Osteoblast (primary cell): Measurements from ENCODE around the gene TFDP2. TPM values are rescaled to one million over a fixed set of nuclear protein-coding genes. Genes with fewer than 3 reads are reported as not detected.

Experiments used
- DNase-seq: peaks from one replicate; pipeline ENCODE4 v3.0.0; 2011; ENCODE audit warnings: low spot score, mixed read lengths; ENCODE audit not compliant: insufficient read length; ENCODE audit errors: missing footprints
- H2AFZ ChIP-seq: 2 replicates; pipeline ENCODE4 v1.6.0; 2011; ENCODE audit warnings: mild to moderate bottlenecking, low read length
- H3K27ac ChIP-seq: 2 replicates; pipeline ENCODE4 v1.5.1; 2011; ENCODE audit warnings: mild to moderate bottlenecking, low read depth, low read length, moderate library complexity
- H3K27me3 ChIP-seq: 2 replicates; pipeline ENCODE4 v1.6.0; 2012; ENCODE audit warnings: mild to moderate bottlenecking, control low read depth, inconsistent platforms, low read length, moderate library complexity; ENCODE audit not compliant: insufficient read depth
- H3K36me3 ChIP-seq: 2 replicates; pipeline ENCODE4 v1.5.1; 2011; ENCODE audit warnings: mild to moderate bottlenecking, low read length, control low read depth, moderate library complexity; ENCODE audit not compliant: insufficient read depth
- H3K4me1 ChIP-seq: 2 replicates; pipeline ENCODE4 v1.5.1; 2011; ENCODE audit warnings: mild to moderate bottlenecking, low read length, control low read depth, moderate library complexity; ENCODE audit not compliant: insufficient read depth
- H3K4me2 ChIP-seq: 2 replicates; pipeline ENCODE4 v1.6.0; 2011; ENCODE audit warnings: mild to moderate bottlenecking, low read length; ENCODE audit not compliant: insufficient read depth
- H3K4me3 ChIP-seq: fragments of 200-600 bp; sonication (generic); 3 replicates; pipeline ENCODE4 v1.5.1; 2012; ENCODE audit warnings: mild to moderate bottlenecking, low read length, inconsistent platforms; ENCODE audit not compliant: insufficient read depth
- H3K79me2 ChIP-seq: 2 replicates; pipeline ENCODE4 v1.6.0; 2012; ENCODE audit warnings: mild to moderate bottlenecking, low read length, control low read depth, inconsistent platforms; ENCODE audit not compliant: insufficient read depth
- H3K9me3 ChIP-seq: 2 replicates; pipeline ENCODE4 v1.5.1; 2011; ENCODE audit warnings: low read depth, low read length, control low read depth
- H4K20me1 ChIP-seq: 2 replicates; pipeline ENCODE4 v1.6.0; 2012; ENCODE audit warnings: mild to moderate bottlenecking, low read length, control low read depth; ENCODE audit not compliant: insufficient read depth
- total RNA-seq: library from RNA; depleted of rRNA; stranded (reverse); fragments of >200 nt; gene quantifications from 2 replicates; pipeline ENCODE4 v1.2.3, GENCODE V29; 2012
- TF ChIP-seq, protein P1 (sequence below): IDR thresholded peaks from 2 replicates; pipeline ENCODE4 v1.5.1; 2011; ENCODE audit warnings: mild to moderate bottlenecking, low read depth, low read length, moderate library complexity; ENCODE audit errors: extremely low read depth

Gene TFDP2, protein sequence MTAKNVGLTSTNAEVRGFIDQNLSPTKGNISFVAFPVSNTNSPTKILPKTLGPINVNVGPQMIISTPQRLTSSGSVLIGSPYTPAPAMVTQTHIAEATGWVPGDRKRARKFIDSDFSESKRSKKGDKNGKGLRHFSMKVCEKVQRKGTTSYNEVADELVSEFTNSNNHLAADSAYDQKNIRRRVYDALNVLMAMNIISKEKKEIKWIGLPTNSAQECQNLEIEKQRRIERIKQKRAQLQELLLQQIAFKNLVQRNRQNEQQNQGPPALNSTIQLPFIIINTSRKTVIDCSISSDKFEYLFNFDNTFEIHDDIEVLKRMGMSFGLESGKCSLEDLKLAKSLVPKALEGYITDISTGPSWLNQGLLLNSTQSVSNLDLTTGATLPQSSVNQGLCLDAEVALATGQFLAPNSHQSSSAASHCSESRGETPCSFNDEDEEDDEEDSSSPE
- 41.6 and 146 TPM in 2 replicates for total RNA-seq

DNA sequence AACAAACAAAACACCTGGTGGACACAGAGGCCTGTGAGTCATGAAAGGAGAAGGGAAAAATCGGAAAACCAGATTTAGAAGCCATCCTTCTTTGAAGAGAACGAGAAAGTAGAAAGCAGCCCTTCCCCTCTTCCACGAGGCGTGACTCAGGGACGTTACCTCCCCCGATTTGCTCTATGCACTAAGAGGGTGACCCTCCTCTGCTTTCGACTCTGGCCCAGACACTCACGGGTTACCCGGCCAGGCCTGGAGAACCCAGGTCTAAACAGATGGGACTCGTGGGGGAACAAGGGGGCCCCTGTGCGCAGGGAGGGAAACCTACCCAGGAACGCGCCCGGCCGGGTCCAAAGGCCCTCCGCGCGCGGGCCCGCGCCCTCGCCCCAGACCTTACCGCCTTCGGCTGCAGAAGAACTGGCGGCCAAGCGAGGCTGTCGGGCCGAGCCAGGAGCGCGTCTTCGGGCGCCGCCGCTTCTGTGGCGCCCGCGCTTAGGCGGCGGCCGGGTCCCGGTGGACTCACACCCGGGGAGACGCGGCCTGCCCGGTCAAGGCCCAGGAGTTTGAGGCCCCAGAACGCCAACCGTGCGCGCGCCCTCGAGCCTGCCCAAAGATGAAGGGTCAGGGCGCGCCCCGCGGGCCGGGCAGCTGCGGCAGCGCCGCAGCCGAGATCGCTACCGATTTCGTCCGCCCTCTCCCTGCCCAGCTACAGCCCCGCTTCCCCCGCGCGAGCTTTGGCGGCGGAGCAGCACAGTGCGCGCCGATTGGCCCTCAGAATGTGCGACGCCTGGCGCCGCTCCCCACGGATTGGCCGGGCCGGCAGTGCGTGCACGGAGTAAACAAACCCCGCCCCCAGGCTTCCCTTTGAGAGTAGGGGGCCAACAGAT, at the start of gene TFDP2:
TSS of gene TFDP2 (minus strand) at position 753 of the 881 bp plus-strand sequence. CDS start 47,795 bp downstream, outside the sequence.
- no peaks in the 10 kb centered on the region for H4K20me1 ChIP-seq
- H3K4me1 ChIP-seq = peaks cover 9% of the 10 kb centered on the region
- H3K4me3 ChIP-seq = peak within 1 kb of the TSS; percentile 91
- H3K27me3 ChIP-seq = no peaks in the 10 kb centered on the region
- no peaks in the 10 kb centered on the region for H3K9me3 ChIP-seq
- peak; percentile 99 for DNase-seq
- H3K79me2 ChIP-seq = peaks cover 6% of the 10 kb centered on the region
- H3K36me3 ChIP-seq = no peaks in the 10 kb centered on the region
- TF ChIP-seq, protein P1, sequence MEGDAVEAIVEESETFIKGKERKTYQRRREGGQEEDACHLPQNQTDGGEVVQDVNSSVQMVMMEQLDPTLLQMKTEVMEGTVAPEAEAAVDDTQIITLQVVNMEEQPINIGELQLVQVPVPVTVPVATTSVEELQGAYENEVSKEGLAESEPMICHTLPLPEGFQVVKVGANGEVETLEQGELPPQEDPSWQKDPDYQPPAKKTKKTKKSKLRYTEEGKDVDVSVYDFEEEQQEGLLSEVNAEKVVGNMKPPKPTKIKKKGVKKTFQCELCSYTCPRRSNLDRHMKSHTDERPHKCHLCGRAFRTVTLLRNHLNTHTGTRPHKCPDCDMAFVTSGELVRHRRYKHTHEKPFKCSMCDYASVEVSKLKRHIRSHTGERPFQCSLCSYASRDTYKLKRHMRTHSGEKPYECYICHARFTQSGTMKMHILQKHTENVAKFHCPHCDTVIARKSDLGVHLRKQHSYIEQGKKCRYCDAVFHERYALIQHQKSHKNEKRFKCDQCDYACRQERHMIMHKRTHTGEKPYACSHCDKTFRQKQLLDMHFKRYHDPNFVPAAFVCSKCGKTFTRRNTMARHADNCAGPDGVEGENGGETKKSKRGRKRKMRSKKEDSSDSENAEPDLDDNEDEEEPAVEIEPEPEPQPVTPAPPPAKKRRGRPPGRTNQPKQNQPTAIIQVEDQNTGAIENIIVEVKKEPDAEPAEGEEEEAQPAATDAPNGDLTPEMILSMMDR = no peak
- peak within 1 kb of the TSS; percentile 97 for H3K4me2 ChIP-seq
- H3K27ac ChIP-seq = peak within 1 kb of the TSS; percentile 67
- H2AFZ ChIP-seq = peak within 1 kb of the TSS; percentile 97

DNA sequence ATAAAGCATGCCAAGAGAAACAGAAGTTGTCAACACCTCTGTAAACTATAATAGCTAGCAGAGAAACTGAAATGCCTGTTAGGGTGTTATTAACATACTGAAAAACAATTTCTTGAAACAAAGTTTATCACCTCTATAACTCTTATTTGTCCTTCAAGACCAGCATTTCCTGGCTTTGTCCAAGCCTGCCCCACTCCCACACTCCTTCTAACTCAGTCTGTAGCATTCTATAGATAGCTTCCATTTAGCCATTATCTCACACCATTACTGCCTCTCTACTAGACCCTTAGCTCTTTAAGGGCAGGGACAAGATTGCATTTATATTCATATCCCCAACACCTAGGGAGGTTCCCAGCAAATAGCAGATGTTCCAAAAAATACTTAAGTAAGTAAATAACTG, 39.5 kb upstream of the TFDP2 start:
- Histone ChIP-seq H3K79me2 (no peaks in the 10 kb centered on the region), H3K9me3 (no peaks in the 10 kb centered on the region), H3K4me1 (no peaks in the 10 kb centered on the region), H2AFZ (no peak overlapping the region), H3K27ac (no peak overlapping the region), H3K36me3 (peaks cover 8% of the 10 kb centered on the region), H3K4me2 (no peak overlapping the region), H4K20me1 (no peaks in the 10 kb centered on the region), H3K4me3 (no peak overlapping the region), H3K27me3 (no peaks in the 10 kb centered on the region)
- DNase-seq = no peak
- TF ChIP-seq, protein P1 = no peak

DNA sequence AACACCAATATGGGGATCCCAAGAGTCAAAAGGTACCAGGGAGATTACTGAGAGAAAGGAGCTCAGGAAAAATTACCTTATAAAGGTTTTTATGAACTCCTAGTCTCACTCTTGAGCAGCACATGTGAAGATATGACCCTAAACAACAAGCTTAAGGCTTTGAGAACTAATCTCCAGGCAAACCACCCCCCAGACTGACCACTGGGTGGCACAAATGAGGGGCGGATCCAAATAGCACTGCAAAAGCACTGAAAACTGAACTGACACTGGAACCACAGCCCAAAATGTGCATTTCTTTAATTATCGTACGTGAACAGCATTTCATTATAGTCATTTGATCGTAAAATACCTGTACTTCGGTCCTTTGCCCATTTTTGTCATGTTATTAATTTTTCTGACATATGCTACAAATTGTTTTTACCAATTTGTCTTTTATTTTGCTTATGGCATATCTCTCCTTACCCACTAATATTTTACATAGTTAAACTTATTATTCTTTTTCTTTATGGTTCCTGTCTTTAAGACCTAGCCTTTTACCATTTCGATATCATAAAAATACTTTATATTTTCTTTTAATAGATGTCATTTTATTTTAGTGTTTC, 31.5 kb upstream of the TFDP2 start:
- TF ChIP-seq, protein P1 = peak; percentile 74
- Histone ChIP-seq H3K36me3 (peaks cover 36% of the 10 kb centered on the region), H3K4me3 (no peak overlapping the region), H3K9me3 (no peaks in the 10 kb centered on the region), H3K27me3 (no peaks in the 10 kb centered on the region), H2AFZ (no peak overlapping the region), H3K4me2 (no peak overlapping the region), H3K79me2 (no peaks in the 10 kb centered on the region), H4K20me1 (no peaks in the 10 kb centered on the region), H3K27ac (no peak overlapping the region), H3K4me1 (no peaks in the 10 kb centered on the region)
- no peak for DNase-seq
